T-helper 2 cell (primary cell): Measurements from ENCODE around the gene MAD2L1BP.
"Not testable (repeated sequence)": the region's sequence is repeated elsewhere in the genome, so short reads cannot be mapped to it uniquely, and the experiment has no call there.

Source experiments
- DNase-seq, 5 experiments: peaks; one replicate each; pipeline versions ENCODE4 v3.0.0 to v3.0.0-alpha.2; 2012 to 2022
- total RNA-seq, 2 donors: gene quantifications; one replicate each; lab custom pipeline; 2026; lab: John Stamatoyannopoulos, UW

MAD2L1BP gene, protein sequence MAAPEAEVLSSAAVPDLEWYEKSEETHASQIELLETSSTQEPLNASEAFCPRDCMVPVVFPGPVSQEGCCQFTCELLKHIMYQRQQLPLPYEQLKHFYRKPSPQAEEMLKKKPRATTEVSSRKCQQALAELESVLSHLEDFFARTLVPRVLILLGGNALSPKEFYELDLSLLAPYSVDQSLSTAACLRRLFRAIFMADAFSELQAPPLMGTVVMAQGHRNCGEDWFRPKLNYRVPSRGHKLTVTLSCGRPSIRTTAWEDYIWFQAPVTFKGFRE
- total RNA-seq = 7.2 to 10.5 reads per million in 2 donors

DNA sequence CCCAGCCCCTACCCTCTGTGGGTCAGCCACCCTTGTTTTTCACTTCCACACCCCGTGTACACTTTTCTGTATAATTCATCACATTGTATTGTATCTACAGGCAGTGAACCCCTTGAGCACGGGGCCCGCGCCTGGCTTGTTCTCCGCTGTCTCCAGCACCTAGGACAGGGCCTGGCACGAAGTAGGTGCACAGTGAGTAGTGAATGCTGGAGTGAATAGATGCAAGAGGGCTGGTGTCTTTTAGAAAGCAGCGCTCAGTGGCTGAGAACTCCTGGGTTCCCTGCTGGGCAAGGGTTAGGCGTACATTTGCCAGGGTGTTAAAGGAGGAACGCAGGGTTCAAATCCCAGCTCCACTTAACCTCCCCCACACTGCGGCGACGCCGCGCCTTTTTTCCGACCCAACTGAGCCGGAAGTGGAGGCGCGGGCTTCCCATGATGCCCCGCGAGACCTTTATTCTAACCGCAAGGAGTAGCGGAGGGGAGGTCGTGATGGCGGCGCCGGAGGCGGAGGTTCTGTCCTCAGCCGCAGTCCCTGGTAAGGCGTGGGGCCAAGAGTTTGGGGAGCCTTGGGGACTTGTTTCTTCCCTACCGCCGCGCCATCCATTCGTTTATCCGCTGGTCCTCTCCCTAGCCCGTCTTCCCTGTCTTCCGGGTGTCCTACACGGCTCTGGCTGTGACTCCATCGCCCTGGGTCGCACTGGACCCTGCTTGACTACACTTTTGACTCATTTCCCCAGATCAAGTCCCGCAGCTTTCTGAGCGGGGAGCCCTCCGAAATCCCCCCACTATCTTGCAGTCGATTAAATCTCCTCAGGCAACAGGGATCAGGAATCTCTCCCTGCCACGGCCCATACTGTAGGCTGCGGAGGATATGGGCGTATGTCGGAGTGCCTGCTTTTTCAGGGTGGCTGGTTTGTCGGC, at the start of gene MAD2L1BP:
TSS of gene MAD2L1BP (plus strand) at position 454 of the 921 bp plus-strand sequence. CDS start at position 490, 36 bp downstream.
- DNase-seq = peak; percentile 72 to 91 (median 81)

DNA sequence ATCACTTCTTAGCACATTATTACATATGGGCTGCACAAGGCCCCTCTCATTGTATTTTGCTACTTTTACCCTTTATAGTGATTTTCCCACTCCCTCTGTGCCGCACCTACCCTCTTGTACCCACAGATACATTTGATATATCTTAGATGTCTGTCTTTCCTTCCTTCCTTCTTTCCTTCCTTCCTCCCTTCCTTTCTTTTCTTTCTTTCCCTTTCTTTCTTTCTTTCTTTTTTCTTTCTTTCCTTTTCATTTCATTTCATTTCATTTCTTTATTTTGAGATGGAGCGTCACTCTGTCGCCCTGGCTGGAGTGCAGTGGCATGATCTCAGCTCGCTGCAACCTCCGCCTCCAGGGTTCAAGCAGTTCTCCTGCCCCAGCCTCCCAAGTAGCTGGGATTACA, 47.4 kb upstream of the MAD2L1BP start:
- no peak for DNase-seq

DNA sequence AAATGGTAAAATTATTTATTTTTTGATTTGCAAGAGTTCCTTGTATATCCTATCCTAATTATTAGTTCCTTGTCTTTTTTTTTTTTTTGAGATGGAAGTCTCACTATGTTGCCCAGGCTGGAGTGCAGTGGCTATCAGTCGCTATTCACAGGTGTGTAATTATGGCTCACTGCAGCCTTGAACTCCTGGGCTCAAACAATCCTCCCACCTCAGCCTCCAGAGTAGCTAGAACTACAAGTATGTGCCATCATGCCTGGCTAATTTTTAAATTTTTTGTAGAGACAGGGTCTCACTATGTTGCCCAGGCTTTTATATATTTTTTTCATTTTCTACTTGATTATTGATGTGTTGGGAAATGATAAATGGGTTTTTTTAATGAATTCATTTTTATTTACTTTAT, 46.1 kb upstream of the MAD2L1BP start:
- not testable (repeated sequence) for DNase-seq

DNA sequence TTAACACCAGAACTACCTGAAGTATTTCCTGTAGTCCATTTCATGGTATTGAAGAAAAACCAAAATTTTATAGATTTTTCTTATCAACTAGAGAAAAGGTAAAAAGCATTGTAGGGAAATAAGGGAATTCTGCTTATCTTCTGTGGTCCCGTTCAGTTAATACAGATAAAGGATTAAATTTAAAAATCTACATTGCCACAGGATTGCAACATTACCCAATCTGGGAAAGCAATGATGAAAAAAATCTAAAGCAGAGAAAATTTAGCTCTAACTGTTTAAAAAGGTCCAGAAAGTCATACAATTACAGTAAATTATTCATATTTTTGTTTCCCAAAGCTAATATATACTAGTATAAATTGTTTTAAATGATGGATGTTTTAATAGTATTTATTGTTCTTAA, 41.7 kb upstream of the MAD2L1BP start:
- no peak for DNase-seq

DNA sequence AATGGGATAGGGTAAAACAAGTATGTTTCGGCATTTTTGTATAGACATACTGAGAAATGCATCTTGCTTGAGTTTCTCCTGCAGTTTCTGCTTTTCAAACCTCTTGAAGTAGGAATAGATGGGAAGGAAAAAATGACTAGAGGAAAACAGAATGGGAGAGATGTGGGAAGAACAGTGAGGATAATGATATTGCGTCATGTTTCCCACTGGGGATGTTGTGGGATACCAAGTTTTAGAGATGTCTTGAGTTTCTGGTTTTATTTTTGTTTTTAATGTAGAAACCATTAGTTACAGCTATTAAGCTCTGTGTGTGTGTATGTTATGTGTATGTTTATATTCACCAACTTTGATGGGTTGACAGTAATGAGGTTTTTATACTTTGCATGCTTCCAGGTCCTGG, 35.0 kb upstream of the MAD2L1BP start:
- no peak for DNase-seq

DNA sequence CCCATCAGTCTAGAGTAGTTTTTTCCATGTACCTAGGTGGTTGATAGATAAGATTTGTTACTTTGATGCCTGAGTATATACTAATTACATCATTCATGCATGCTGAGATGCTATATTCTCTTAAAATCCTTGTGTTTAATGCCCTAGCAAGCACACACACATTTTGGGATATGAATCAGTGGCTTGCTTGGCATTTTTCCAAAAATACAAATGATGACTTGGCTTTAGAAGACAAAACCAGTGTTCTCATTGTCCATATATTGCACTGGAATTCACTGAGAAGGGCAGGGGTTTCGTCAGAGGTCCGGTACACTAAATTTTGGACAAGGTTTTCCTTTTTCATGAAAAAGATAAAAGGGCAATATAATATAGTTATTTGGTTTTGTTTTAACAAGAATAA, 31.5 kb upstream of the MAD2L1BP start:
- no peak for DNase-seq

DNA sequence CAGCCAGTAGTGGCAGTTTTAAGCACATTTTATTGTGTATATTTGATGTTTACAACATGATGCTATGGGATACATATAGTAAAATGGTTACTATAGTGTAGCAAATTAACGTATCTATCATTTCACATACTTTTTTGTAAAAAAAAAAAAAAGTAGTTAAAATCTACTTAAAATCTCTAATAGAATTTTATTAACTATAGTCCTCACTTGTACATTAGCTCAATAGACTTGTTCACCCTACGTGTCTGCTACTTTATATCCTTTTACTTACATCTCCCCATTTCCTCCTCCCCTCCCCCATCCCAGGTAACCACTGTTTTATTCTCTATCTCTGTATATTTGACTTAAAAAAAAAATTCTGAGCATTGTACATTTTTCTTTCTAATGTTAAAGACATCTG, 29.6 kb upstream of the MAD2L1BP start:
- no peak for DNase-seq

DNA sequence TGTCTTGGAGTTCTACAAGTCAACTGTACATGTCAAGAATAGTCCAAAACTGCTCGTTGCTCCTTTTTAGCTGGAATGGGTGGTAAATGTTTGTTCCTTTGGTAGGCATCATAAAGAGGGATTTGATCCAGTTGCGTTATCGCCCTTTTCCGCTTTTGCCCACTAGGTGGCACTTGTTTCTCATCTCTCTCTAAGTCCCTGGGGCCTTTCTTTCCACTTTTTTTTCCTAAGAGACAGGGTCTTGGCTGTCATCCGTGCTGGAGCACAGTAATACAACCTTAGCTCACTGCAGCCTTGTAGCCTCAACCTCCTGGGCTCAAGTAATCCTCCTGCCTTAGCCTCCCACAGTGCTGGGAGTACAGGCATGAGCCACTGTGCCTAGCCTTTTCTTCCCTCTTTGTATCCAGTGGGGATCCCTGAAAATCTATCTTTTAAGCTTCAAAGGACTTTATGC, 27.3 kb upstream of the MAD2L1BP start:
- DNase-seq = peak in 4 of 5 experiments; percentile 13 to 56 (median 40)

DNA sequence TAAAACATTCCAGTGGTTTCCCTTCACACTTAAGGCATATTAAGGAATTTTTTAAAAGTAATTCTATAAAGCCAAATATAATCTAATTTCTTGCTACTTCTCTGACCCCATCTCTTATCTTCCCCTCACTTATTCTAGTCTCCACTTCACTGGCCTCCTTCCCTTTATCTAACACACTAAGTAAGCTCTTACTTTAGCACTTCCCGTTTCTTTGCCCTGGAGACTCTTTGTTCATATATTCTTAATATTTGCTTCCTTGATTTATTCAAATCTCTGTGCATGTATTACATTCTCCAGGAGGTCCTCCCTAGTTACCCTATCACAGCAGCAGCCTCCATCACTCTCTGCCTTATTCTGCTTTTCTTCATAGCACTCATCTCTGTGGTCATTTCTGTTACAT, 26.8 kb upstream of the MAD2L1BP start:
- no peak for DNase-seq

DNA sequence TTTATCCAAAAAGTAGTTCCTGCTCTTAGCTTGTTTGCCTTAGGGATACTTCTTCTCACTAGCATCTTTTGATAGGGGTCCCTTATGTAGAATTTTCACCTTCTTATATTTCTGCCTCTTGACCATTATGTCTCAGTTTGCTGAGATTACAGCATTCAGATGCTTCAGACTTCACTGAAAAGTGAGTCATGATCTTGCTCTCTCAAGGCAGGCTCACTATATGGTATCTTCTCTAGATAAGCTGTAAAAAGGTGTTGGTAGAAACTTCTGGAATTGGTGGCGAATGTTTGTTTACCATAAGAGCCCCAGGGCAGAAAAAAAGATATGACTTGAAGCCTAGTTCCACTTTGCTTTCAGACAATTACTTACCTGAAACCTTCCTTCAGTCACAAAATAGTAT, 26.2 kb upstream of the MAD2L1BP start:
- no peak for DNase-seq

DNA sequence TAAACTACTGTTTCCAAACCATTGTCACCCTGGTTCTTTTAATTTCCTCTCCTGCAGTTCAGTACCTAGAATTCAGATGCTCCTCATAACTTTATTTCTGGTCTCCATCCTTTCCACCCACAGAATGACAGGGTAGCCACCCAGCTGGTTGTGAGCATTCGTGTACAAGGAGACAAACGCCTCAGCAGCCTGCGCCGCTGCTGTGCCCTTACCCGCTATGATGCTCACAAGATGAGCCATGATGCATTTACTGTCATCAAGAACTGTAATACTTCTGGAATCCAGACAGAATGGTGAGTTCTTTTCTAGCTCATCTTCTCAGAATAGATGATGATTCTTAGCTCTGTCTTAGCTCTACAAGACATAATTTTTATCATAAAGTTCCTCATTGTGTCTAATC, 25.2 kb upstream of the MAD2L1BP start:
- no peak for DNase-seq

DNA sequence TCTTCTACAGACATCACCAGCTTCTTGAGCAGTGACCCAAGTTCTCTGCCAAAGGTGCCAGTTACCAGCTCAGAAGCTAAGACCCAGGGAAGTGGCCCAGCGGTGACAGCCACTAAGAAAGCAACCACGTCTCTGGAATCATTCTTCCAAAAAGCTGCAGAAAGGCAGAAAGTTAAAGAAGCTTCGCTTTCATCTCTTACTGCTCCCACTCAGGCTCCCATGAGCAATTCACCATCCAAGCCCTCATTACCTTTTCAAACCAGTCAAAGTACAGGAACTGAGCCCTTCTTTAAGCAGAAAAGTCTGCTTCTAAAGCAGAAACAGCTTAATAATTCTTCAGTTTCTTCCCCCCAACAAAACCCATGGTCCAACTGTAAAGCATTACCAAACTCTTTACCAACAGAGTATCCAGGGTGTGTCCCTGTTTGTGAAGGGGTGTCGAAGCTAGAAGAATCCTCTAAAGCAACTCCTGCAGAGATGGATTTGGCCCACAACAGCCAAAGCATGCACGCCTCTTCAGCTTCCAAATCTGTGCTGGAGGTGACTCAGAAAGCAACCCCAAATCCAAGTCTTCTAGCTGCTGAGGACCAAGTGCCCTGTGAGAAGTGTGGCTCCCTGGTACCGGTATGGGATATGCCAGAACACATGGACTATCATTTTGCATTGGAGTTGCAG, 21.8 kb upstream of the MAD2L1BP start:
- no peak for DNase-seq

DNA sequence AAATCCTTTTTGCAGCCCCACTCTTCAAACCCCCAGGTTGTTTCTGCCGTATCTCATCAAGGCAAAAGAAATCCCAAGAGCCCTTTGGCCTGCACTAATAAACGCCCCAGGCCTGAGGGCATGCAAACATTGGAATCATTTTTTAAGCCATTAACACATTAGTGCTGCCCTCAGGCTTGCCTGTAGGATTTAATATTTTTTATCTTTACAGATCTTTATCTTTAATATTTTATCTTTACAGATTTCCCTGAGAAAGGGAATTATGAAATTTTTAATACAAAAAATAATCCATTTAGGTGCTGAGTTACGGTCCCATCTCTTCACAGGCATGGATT, 21.3 kb upstream of the MAD2L1BP start:
- no peak for DNase-seq

DNA sequence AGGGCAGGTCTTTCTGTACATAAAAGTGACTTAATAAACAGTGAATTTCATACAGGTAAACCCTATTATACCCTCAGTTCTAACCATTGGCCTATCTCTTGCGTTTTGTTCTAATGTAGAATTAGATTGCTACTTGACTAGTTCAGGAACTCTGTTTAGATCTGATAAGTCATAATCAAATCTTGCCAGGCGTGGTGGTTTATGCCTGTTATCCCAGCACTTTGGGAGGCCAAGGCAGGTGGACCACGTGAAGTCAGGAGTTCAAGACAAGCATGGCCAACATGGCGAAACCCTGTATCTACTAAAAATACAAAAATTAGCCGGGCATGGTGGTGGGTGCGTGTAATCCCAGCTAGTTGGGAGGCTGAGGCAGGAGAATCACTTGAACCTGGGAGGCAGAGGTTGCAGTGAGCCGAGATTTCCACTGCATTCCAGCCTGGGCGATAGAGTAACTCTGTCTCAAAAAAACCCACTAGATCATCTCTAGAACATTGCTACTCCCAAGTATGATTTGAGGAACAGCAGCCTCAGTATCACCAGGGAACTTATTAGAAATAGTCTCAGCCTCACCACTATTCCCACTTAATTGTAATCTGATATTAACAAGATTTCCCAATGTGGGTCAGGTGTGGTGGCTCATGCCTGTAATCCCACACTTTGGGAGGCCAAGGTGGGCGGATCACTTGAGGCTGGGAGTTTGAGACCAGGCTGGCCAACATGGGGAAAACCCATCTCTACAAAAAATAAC, 18.7 kb upstream of the MAD2L1BP start:
- no peak for DNase-seq

DNA sequence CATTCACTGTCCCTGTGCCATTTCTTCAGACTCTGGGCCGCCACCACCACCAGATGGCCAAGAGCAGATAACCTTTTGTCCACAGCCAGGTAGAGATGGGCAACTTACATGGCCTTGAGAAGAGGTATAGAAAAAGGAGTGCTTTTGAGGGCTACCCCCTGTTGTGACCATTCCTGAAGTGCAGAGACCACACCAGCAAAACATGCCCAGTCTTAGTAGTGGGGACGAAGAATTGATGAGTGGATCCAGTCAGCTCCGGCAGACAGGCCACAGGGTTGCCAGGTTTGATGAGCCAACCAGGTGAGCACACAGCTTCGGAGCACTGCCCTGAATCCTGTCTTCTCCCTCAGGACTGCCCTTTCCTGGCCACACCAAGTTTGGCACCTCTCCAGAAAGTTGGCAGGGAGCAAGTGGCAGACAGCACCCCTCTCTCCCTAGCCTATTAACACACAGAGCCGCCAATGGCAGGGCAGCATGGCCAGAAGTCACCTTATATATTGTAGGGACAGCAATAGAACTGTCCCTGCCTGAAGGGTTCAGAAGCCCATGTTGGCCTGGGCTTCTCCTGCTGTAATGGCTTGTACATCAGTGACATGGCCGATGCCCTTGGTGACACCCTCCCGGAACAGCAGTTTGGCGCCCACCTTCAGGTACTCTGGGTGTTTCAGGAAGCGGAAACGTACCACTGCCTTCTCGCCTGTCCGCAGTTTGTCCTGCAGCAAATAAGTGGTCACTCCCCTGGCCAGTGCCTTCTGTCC, 14.4 kb upstream of the MAD2L1BP start:
- DNase-seq = no peak

DNA sequence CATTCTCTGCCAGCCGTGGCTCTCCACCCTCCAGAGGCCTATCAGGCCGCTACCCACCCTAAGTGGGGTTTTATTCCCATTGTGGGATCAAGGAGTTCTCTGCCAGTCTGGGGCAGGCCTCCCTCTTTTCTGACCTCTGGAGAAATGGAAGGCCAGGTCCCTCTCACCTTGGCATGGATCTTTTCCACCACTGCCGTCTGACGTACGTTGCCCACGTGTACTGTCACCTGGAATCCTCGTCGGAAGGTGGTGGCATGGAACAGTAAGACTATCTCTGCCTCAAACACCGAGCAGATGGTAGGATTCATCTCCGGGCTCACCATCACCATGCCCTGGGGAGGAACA, 13.8 kb upstream of the MAD2L1BP start:
- no peak for DNase-seq

DNA sequence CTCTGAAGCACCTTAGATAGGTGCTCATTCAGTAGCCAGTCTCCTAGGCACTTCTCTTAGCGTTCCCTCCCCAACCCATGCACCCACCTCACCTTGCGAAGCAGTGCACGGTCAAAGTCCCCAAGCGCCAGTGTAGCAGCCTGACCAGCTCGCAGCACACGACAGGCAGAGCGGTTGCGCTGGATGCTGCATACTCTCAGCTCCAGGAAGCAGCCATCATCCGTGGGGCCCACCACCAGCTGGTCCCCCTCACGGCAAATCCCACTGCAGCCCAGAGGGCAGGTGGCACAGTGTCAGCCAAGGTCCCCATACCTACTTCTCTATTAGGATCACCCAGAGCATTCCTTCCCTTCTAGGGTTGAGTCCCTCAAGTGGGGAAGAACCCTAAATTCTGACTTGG, 13.1 kb upstream of the MAD2L1BP start:
- no peak for DNase-seq

DNA sequence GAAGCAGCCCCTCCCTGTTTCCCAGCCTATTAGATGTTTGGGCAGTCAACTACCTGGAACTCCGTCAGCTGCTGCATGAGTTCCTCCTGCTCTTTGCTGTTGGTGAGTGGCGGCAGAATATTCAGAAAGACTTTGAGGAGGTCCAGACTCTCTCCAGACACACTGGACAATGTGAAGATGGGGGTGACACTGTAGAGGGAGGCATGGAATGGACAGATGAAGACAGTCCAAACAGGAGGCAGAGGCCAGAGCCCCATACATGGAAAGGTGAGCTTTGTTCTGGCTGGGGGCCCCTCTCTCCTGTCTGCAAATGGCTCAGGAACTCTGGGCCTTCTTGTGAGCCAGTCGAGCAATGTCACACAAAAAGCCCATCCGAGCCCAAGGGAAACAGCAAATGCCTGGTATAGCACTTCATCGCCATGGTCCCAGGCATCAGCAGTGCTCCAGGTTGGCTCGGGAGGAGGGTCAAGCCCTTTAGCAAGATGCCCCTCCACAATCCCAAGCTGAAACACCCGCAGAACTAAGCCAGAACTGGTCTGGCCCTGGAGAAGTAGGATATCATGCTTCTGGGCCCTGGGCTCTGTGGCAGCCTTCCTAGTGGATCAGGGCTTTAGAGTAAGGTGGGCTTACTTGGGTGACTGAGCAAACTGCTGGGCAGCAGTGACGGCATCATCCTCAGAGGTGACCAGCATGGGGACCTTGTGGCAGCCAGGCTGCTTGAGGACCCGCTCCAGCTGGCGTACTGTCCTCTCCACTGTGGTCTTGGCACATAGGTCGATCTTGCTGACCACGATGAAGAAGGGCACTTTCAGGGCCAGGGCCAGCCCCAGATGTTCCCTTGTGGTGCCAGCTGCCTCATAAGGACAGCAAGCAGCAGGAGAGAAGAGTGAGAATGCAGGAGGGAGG, 11.5 kb upstream of the MAD2L1BP start:
- no peak for DNase-seq

DNA sequence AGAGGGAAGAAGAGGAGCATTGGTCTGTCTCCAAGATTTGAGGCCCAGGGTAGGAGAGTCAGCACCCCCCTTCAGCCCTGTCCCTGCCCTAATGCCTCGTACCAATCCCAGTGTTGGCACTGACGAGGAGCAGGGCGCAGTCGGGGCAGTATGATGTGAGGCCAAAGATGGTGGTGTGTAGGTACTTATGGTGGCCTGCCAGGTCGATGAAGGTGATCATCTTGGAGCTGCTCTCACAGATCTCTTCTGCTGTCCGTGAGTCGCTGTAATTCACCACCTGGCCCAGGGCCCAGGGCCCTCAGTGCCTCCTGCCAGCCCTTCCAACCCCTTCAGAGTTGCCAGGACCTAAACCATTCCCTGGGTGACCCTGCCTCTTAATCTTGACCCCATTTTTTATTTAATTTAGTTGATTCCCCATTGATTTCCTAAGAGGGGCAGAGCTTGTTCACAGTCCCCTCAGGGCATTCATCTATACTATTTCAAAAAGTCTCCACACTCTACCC, 10.8 kb upstream of the MAD2L1BP start:
- no peak for DNase-seq

DNA sequence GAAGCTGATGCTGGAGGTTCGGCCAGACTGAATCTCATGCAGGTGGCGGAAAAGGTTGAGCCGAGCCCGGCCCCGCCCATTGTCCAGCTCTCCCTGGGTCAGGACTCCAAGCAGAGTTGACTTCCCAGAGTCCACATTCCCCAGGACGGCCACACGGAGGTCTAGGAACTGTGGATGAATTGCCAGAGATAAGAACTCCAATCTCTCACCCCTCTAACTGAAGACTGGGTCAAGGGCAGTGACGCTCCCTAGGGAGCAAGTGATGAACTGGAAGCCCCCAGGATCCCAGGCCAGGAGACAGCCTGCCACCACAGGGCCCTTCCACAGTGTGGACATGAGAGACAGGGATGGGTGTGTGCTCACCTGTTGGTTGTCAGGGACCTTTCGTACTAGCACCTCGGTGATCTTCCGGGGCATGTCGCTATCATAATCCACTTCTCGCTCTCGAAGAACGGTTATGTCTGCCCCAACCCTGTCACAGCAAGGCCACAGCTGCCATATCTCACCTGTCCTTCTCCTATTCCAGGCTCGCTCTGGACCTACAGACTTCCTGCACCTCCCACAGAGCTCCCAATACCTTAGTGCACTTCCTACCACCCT, 10.1 kb upstream of the MAD2L1BP start:
- no peak for DNase-seq
